HEK293 (cell line): Measurements from ENCODE around the gene PUM2.

Source experiments
- KLF1 ChIP-seq: fragments of 450-650 bp; formaldehyde crosslinking; IDR thresholded peaks from 2 replicates; pipeline ENCODE4 v1.5.1; 2016; ENCODE audit warnings: missing biosample characterization, missing genetic modification characterization
- MZF1 ChIP-seq: fragments of 450-650 bp; formaldehyde crosslinking; IDR thresholded peaks from 2 replicates; pipeline ENCODE4 v1.5.1; 2017; ENCODE audit warnings: missing biosample characterization, missing genetic modification characterization, borderline replicate concordance
- RBAK ChIP-seq: fragments of 450-650 bp; formaldehyde crosslinking; IDR thresholded peaks from 2 replicates; pipeline ENCODE4 v1.5.1; 2016; ENCODE audit warnings: missing biosample characterization, missing genetic modification characterization
- TCF7L2 ChIP-seq: IDR thresholded peaks from 2 replicates; pipeline ENCODE4 v1.6.1; 2011; ENCODE audit warnings: low read depth, mild to moderate bottlenecking, inconsistent platforms, low read length, moderate library complexity, borderline replicate concordance
- YY1 ChIP-seq: fragments of 450-650 bp; formaldehyde crosslinking; IDR thresholded peaks from 2 replicates; pipeline ENCODE4 v1.5.1; 2018; ENCODE audit warnings: missing biosample characterization, missing genetic modification characterization
- ZNF140 ChIP-seq: fragments of 450-650 bp; formaldehyde crosslinking; IDR thresholded peaks from 2 replicates; pipeline ENCODE4 v1.5.1; 2016; ENCODE audit warnings: missing biosample characterization, missing genetic modification characterization
- ZNF274 ChIP-seq, 2 experiments: fragments of 200-500 bp in 1 of 2; fragments of 450-650 bp in 1 of 2; sonication (Bioruptor generic) in 1 of 2; formaldehyde crosslinking in 1 of 2; IDR thresholded peaks; 2 replicates each; pipeline versions ENCODE4 v1.5.1 to v1.6.1; 2014 to 2016; ENCODE audit warnings: borderline replicate concordance in 1 of 2, inconsistent platforms in 1 of 2, low read length in 1 of 2, missing biosample characterization in 1 of 2, missing genetic modification characterization in 1 of 2
- ZNF350 ChIP-seq: fragments of 450-650 bp; formaldehyde crosslinking; IDR thresholded peaks from 2 replicates; pipeline ENCODE4 v1.5.0; 2017; ENCODE audit warnings: missing biosample characterization, mild to moderate bottlenecking, missing genetic modification characterization
- ZNF623 ChIP-seq: fragments of 450-650 bp; formaldehyde crosslinking; IDR thresholded peaks from 2 replicates; pipeline ENCODE4 v1.5.1; 2016; ENCODE audit warnings: missing biosample characterization, missing genetic modification characterization
- ZNF747 ChIP-seq: fragments of 450-650 bp; formaldehyde crosslinking; IDR thresholded peaks from 2 replicates; pipeline ENCODE4 v1.5.1; 2016; ENCODE audit warnings: missing biosample characterization, missing genetic modification characterization
- TF ChIP-seq, protein P1 (sequence below): fragments of 450-650 bp; formaldehyde crosslinking; IDR thresholded peaks from 2 replicates; pipeline ENCODE4 v1.5.1; 2016; ENCODE audit warnings: missing biosample characterization, missing genetic modification characterization
- TF ChIP-seq, protein P2 (sequence below): fragments of 450-650 bp; formaldehyde crosslinking; IDR thresholded peaks from 2 replicates; pipeline ENCODE4 v1.5.1; 2016; ENCODE audit warnings: missing biosample characterization, missing genetic modification characterization

DNA sequence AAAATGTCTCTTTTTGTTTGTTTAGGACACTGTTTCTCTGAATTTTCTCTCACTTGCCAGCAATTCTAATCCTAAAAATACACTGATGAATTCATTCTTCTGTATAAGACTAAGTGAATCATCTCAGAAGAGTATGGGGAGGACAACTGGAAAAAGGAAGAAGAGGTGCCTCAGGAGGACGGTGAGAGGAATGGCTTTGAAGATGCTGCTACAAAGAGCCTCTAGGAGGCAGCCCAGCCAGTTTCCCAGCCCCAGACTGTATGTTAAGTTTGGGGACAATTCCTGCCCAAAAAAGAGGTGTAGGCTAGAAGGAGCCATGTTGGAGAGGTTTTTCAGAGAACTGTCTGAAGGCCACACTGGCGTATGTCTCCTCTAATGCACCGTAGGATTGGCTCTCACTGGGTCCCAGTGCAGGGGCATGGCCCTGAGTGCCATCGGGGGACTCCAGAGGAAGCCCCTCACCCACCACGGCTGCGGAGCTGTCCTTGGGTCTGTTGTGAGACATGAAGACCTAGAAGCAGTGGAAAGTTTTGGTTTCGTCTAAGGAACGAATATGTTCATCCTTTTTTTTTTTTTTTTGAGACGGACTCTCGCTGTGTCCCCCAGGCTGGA lies 122.6 kb downstream of the PUM2 start:
- no peak for TF ChIP-seq TCF7L2
- no peak for TF ChIP-seq KLF1 (tag by site-specific recombination)
- no peak for TF ChIP-seq RBAK (tag by site-specific recombination)
- TF ChIP-seq, protein P1, sequence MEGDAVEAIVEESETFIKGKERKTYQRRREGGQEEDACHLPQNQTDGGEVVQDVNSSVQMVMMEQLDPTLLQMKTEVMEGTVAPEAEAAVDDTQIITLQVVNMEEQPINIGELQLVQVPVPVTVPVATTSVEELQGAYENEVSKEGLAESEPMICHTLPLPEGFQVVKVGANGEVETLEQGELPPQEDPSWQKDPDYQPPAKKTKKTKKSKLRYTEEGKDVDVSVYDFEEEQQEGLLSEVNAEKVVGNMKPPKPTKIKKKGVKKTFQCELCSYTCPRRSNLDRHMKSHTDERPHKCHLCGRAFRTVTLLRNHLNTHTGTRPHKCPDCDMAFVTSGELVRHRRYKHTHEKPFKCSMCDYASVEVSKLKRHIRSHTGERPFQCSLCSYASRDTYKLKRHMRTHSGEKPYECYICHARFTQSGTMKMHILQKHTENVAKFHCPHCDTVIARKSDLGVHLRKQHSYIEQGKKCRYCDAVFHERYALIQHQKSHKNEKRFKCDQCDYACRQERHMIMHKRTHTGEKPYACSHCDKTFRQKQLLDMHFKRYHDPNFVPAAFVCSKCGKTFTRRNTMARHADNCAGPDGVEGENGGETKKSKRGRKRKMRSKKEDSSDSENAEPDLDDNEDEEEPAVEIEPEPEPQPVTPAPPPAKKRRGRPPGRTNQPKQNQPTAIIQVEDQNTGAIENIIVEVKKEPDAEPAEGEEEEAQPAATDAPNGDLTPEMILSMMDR (tag by site-specific recombination) = no peak
- TF ChIP-seq ZNF350 (tag by site-specific recombination) = no peak
- TF ChIP-seq ZNF274 (IDR thresholded peaks at IDR 0.05; ENCODE audit: low read length) = no peak
- TF ChIP-seq ZNF274 (tag by site-specific recombination; IDR thresholded peaks at IDR 0.05; ENCODE audit: borderline replicate concordance) = no peak
- TF ChIP-seq ZNF623 (tag by site-specific recombination) = no peak
- TF ChIP-seq ZNF140 (tag by site-specific recombination) = no peak
- TF ChIP-seq, protein P2, sequence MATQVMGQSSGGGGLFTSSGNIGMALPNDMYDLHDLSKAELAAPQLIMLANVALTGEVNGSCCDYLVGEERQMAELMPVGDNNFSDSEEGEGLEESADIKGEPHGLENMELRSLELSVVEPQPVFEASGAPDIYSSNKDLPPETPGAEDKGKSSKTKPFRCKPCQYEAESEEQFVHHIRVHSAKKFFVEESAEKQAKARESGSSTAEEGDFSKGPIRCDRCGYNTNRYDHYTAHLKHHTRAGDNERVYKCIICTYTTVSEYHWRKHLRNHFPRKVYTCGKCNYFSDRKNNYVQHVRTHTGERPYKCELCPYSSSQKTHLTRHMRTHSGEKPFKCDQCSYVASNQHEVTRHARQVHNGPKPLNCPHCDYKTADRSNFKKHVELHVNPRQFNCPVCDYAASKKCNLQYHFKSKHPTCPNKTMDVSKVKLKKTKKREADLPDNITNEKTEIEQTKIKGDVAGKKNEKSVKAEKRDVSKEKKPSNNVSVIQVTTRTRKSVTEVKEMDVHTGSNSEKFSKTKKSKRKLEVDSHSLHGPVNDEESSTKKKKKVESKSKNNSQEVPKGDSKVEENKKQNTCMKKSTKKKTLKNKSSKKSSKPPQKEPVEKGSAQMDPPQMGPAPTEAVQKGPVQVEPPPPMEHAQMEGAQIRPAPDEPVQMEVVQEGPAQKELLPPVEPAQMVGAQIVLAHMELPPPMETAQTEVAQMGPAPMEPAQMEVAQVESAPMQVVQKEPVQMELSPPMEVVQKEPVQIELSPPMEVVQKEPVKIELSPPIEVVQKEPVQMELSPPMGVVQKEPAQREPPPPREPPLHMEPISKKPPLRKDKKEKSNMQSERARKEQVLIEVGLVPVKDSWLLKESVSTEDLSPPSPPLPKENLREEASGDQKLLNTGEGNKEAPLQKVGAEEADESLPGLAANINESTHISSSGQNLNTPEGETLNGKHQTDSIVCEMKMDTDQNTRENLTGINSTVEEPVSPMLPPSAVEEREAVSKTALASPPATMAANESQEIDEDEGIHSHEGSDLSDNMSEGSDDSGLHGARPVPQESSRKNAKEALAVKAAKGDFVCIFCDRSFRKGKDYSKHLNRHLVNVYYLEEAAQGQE (tag by site-specific recombination) = no peak
- no peak for TF ChIP-seq MZF1
- no peak for TF ChIP-seq ZNF747 (tag by site-specific recombination)
- no peak for TF ChIP-seq YY1 (tag by site-specific recombination)
